HEK293 (cell line): ENCODE measurements around the gene MT1B.

Experiments
- CTCF ChIP-seq: fragments of 450-650 bp; formaldehyde crosslinking; IDR thresholded peaks from 2 replicates; pipeline ENCODE4 v1.5.1; 2016; ENCODE audit warnings: missing biosample characterization, missing genetic modification characterization
- TRIM28 ChIP-seq: IDR thresholded peaks from 2 replicates; pipeline ENCODE4 v1.6.1; 2011; ENCODE audit warnings: low read length, control low read depth, borderline replicate concordance
- ZBTB44 ChIP-seq: fragments of 450-650 bp; IDR thresholded peaks from 2 replicates; pipeline ENCODE4 v1.5.1; 2018; ENCODE audit warnings: missing biosample characterization, mild to moderate bottlenecking, missing genetic modification characterization
- ZNF221 ChIP-seq: fragments of 450-650 bp; formaldehyde crosslinking; IDR thresholded peaks from 2 replicates; pipeline ENCODE4 v1.5.1; 2017; ENCODE audit warnings: missing biosample characterization, missing genetic modification characterization, borderline replicate concordance
- ZNF518A ChIP-seq: fragments of 450-650 bp; formaldehyde crosslinking; conservative IDR thresholded peaks from 2 replicates; pipeline ENCODE4 v1.5.1; 2016; ENCODE audit warnings: low read depth, missing biosample characterization, missing genetic modification characterization
- ZNF596 ChIP-seq: fragments of 450-650 bp; IDR thresholded peaks from 2 replicates; pipeline ENCODE4 v1.5.0; 2018; ENCODE audit warnings: missing biosample characterization, mild to moderate bottlenecking, missing genetic modification characterization, moderate library complexity
- ZNF660 ChIP-seq: fragments of 450-650 bp; IDR thresholded peaks from 2 replicates; pipeline ENCODE4 v1.5.1; 2018; ENCODE audit warnings: missing biosample characterization, mild to moderate bottlenecking, missing genetic modification characterization

DNA sequence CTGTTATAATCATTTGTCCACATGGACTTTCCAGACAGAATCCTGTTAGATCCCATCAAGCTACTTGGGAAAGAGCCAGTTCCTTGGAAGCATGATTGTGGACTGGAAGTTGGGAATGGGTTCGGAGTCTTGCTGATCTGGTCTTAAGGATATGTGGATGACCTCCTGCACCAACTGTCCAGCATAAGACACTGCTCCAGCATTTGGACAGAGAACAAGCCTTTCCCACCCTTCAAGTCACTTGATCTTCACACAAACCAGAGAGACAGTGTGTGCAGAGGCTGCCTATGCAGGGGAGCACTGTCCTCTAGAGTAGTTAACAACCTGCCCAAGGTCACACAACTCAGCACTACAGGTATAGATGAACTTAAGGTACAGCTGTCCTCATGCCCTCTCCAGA, 5.8 kb upstream of the MT1B start:
- TF ChIP-seq TRIM28, result no peak
- no peak for TF ChIP-seq CTCF
- TF ChIP-seq ZNF221 (tag by site-specific recombination), result no peak
- no peak for TF ChIP-seq ZNF660
- no peak for TF ChIP-seq ZNF596 (tag by site-specific recombination)
- TF ChIP-seq ZBTB44 (tag by site-specific recombination), result no peak
- TF ChIP-seq ZNF518A (tag by site-specific recombination), result no peak
